ENCODE results near the gene OGDH. TPM values are rescaled to one million over a fixed set of nuclear protein-coding genes. Genes with fewer than 3 reads are reported as not detected.

The OGDH gene
- total and polyA plus RNA-seq, 10 of the 15 experiments (the other 5 are each of a cell fraction or from before 2014, with no cell fraction given): 4.1 to 103 (median 48.4) TPM

DNA sequence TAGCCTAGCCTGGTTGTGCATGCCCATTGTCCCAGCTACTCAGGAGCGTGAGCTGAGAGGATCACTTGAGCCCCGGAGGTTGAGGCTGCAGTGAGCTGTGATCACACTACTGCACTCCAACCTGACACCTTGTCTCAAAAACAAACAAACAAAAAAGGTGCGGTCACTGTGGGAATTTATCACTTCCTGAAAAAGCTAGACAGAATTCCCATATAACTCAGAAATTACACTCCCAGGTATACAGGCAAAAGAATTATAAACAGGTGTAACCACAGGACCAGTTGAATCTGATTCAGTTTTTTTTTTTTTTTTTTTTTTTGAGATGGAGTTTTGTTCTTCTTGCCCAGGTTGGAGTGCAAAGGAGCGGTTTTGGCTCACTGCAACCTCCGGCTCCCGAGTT lies 3.2 kb upstream of the OGDH start:
- SMC1A ChIA-PET (ENCODE audit: uncharacterized antibody, unreplicated experiment): interaction anchor here (1.2 to 2.5 kb wide), 3 partner anchors 26 to 241 kb away, joined by 4 to 8 read pairs (median 4); no protein-coding TSS in a partner anchor
- TF ChIP-seq NFYB (IDR thresholded peaks at IDR 0.05; ENCODE audit: insufficient read depth, low read depth, low read length) (no peak), BACH1 (IDR thresholded peaks at IDR 0.05; ENCODE audit: borderline replicate concordance) (no peak), ZNF622 (IDR thresholded peaks at IDR 0.05) (no peak)
- Histone ChIP-seq H2AFZ (ENCODE audit: control insufficient read depth, low read depth, low read length) (no peak overlapping the region), H3K9me3 (replicated peaks; ENCODE audit: control insufficient read depth, insufficient read depth, low read length) (no peaks in the 10 kb centered on the region), H4K20me1 (ENCODE audit: control insufficient read depth, insufficient read depth) (no peaks in the 10 kb centered on the region), H3K79me2 (ENCODE audit: control insufficient read depth, insufficient read depth, low read length) (peaks cover 14% of the 10 kb centered on the region), H3K4me1 (ENCODE audit: control insufficient read depth, insufficient read depth, low read length) (peaks cover 13% of the 10 kb centered on the region), H3K4me2 (ENCODE audit: control insufficient read depth, insufficient read depth) (no peak overlapping the region), H3K27me3 (replicated peaks in 1 of 2; ENCODE audit: control insufficient read depth in 2 of 2, insufficient read depth in 2 of 2, low read length in 1 of 2) (no peaks in the 10 kb centered on the region), H3K4me3 (no peak overlapping the region), H3K36me3 (ENCODE audit: control insufficient read depth in 2 of 2, insufficient read depth in 2 of 2, low read length in 1 of 2) (no peaks in the 10 kb centered on the region), H3K27ac (ENCODE audit: control insufficient read depth, insufficient read depth) (no peak overlapping the region), H3K9ac (ENCODE audit: control insufficient read depth, insufficient read depth, low read length) (no peak overlapping the region)
- no peak for ATAC-seq
- intact Hi-C loops (cut with micrococcal nuclease; ENCODE audit: unreplicated experiment) (no loop called here), in situ Hi-C loops (cut with MboI) (no loop called here)
- POLR2A ChIA-PET: interaction anchor here (0.9 to 7.8 kb wide), 3 partner anchors 21 to 34 kb away, joined by 3 to 95 read pairs (median 5); partner anchors contain the start of genes DDX56 and TMED4
- no TSS peak for BruUV-seq (replicated peaks)
- FAIRE-seq: no peak
- RAD21 ChIA-PET (ENCODE audit: unreplicated experiment): interaction anchor here (0.7 to 1.2 kb wide), 2 partner anchors 26 to 104 kb away, joined by 3 to 4 read pairs; no protein-coding TSS in a partner anchor
- WGBS (ENCODE audit: insufficient coverage, insufficient replicate concordance, low lambda C conversion rate, missing lambda C conversion rate): 71% methylated on average over 6 of the region's 6 CpGs
- CTCF ChIA-PET: interaction anchor here (1.1 kb wide), 1 partner anchor 34 kb away, joined by 3 read pairs; no protein-coding TSS in a partner anchor
- no peak for DNase-seq (ENCODE audit: low read depth, low spot score)

DNA sequence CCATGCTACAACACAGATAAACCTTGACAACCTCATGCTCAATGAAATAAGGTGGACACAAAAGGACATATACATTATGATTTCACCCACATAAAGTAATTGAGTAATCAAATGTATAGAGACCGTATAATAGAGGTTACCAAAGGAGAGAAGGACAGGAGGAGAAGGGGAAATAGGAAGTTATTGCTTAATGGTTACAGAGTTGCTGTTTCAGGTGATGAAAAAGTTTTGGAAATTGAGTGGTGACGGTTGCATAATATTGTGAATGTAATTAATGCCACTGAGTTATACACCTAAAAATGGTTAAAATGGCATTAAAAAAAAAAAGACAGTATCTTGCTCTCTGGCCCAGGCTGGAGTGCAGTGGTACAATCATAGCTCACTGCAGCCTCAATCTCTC lies 1.5 kb upstream of the OGDH start:
- ChIA-PET CTCF (interaction anchor here (2.0 to 2.7 kb wide), 2 partner anchors 34 to 243 kb away, joined by 7 to 13 read pairs; partner anchors contain the start of gene H2AZ2), SMC1A (ENCODE audit: uncharacterized antibody, unreplicated experiment) (interaction anchor here (1.3 to 8.8 kb wide), 5 partner anchors 12 to 244 kb away, joined by 3 to 103 read pairs (median 9); partner anchors contain the start of genes H2AZ2 and TMED4), POLR2A (interaction anchor here (0.6 to 7.8 kb wide), 12 partner anchors 10 to 242 kb away, joined by 3 to 95 read pairs (median 4); partner anchors contain the start of gene ZMIZ2), RAD21 (ENCODE audit: unreplicated experiment) (interaction anchor here (2.2 to 3.3 kb wide), 3 partner anchors 34 to 240 kb away, joined by 13 to 36 read pairs (median 36); no protein-coding TSS in a partner anchor)
- WGBS (ENCODE audit: insufficient coverage, insufficient replicate concordance, low lambda C conversion rate, missing lambda C conversion rate): 43% methylated on average over 2 of the region's 2 CpGs
- intact Hi-C loops (cut with micrococcal nuclease; ENCODE audit: unreplicated experiment): loop anchor here (5.0 kb wide), 1 partner anchor 192 kb away; the partner anchor contains the start of gene PPIA
- in situ Hi-C loops (cut with MboI): no loop called here
- ATAC-seq (no peak), DNase-seq (ENCODE audit: low read depth, low spot score) (no peak), FAIRE-seq (no peak)
- Histone ChIP-seq H3K9ac (ENCODE audit: control insufficient read depth, insufficient read depth, low read length) (no peak overlapping the region), H3K9me3 (replicated peaks; ENCODE audit: control insufficient read depth, insufficient read depth, low read length) (no peaks in the 10 kb centered on the region), H3K4me2 (ENCODE audit: control insufficient read depth, insufficient read depth) (no peak overlapping the region), H3K79me2 (ENCODE audit: control insufficient read depth, insufficient read depth, low read length) (peaks cover 30% of the 10 kb centered on the region), H4K20me1 (ENCODE audit: control insufficient read depth, insufficient read depth) (no peaks in the 10 kb centered on the region), H3K4me1 (ENCODE audit: control insufficient read depth, insufficient read depth, low read length) (peaks cover 19% of the 10 kb centered on the region), H3K36me3 (ENCODE audit: control insufficient read depth in 2 of 2, insufficient read depth in 2 of 2, low read length in 1 of 2) (no peaks in the 10 kb centered on the region), H3K27ac (ENCODE audit: control insufficient read depth, insufficient read depth) (no peak overlapping the region), H3K4me3 (0 out of 2 replicates have a peak overlapping the region, but pooled peaks have one; percentile 66), H2AFZ (ENCODE audit: control insufficient read depth, low read depth, low read length) (no peak overlapping the region), H3K27me3 (replicated peaks in 1 of 2; ENCODE audit: control insufficient read depth in 2 of 2, insufficient read depth in 2 of 2, low read length in 1 of 2) (no peaks in the 10 kb centered on the region)
- BruUV-seq (replicated peaks): no TSS peak
- TF ChIP-seq CBX3 (IDR thresholded peaks at IDR 0.05; ENCODE audit: borderline replicate concordance, low read depth) (no peak), SREBF1 (IDR thresholded peaks at IDR 0.05; ENCODE audit: low read length) (no peak), NR2F1 (conservative IDR thresholded peaks at IDR 0.05) (no peak), CEBPB (IDR thresholded peaks at IDR 0.05; ENCODE audit: borderline replicate concordance in 1 of 2, low read depth in 2 of 2, low read length in 2 of 2) (no peak), CREM (IDR thresholded peaks at IDR 0.05; ENCODE audit: low read depth) (no peak), PAX8 (IDR thresholded peaks at IDR 0.05) (no peak)
- TF ChIP-seq, protein P1, sequence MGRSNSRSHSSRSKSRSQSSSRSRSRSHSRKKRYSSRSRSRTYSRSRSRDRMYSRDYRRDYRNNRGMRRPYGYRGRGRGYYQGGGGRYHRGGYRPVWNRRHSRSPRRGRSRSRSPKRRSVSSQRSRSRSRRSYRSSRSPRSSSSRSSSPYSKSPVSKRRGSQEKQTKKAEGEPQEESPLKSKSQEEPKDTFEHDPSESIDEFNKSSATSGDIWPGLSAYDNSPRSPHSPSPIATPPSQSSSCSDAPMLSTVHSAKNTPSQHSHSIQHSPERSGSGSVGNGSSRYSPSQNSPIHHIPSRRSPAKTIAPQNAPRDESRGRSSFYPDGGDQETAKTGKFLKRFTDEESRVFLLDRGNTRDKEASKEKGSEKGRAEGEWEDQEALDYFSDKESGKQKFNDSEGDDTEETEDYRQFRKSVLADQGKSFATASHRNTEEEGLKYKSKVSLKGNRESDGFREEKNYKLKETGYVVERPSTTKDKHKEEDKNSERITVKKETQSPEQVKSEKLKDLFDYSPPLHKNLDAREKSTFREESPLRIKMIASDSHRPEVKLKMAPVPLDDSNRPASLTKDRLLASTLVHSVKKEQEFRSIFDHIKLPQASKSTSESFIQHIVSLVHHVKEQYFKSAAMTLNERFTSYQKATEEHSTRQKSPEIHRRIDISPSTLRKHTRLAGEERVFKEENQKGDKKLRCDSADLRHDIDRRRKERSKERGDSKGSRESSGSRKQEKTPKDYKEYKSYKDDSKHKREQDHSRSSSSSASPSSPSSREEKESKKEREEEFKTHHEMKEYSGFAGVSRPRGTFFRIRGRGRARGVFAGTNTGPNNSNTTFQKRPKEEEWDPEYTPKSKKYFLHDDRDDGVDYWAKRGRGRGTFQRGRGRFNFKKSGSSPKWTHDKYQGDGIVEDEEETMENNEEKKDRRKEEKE (IDR thresholded peaks at IDR 0.05): no peak
- TF ChIP-seq, protein P2, sequence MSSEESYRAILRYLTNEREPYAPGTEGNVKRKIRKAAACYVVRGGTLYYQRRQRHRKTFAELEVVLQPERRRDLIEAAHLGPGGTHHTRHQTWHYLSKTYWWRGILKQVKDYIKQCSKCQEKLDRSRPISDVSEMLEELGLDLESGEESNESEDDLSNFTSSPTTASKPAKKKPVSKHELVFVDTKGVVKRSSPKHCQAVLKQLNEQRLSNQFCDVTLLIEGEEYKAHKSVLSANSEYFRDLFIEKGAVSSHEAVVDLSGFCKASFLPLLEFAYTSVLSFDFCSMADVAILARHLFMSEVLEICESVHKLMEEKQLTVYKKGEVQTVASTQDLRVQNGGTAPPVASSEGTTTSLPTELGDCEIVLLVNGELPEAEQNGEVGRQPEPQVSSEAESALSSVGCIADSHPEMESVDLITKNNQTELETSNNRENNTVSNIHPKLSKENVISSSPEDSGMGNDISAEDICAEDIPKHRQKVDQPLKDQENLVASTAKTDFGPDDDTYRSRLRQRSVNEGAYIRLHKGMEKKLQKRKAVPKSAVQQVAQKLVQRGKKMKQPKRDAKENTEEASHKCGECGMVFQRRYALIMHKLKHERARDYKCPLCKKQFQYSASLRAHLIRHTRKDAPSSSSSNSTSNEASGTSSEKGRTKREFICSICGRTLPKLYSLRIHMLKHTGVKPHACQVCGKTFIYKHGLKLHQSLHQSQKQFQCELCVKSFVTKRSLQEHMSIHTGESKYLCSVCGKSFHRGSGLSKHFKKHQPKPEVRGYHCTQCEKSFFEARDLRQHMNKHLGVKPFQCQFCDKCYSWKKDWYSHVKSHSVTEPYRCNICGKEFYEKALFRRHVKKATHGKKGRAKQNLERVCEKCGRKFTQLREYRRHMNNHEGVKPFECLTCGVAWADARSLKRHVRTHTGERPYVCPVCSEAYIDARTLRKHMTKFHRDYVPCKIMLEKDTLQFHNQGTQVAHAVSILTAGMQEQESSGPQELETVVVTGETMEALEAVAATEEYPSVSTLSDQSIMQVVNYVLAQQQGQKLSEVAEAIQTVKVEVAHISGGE (CRISPR knock-in tag; IDR thresholded peaks at IDR 0.05): no peak
